PC-9 (cell line): ENCODE data around the gene DNAJC7. TPM values are rescaled to one million over a fixed set of nuclear protein-coding genes. Genes with fewer than 3 reads are reported as not detected.

Experiments used
- BruUV-seq: library from RNA; stranded (reverse); fragments of 400-500 nt; replicated peaks from 2 replicates; lab custom pipeline; 2021; lab: Mats Ljungman, UMichigan
- CTCF ChIA-PET: fragments of 300-600 bp; sonication (Branson Sonifier 250); formaldehyde crosslinking; loops from one replicate; lab custom pipeline; 2022; ENCODE audit warnings: antibody characterized with exemption; lab: Charles Lee
- POLR2A ChIA-PET: fragments of 300-600 bp; sonication (Branson Sonifier 250); formaldehyde crosslinking; loops from one replicate; lab custom pipeline; 2022; ENCODE audit warnings: antibody characterized with exemption; ENCODE audit not compliant: unreplicated experiment; lab: Charles Lee
- DNase-seq, 2 experiments: peaks; one replicate each; pipeline versions ENCODE4 v3.0.0 to v3.0.0-alpha.2; 2015 to 2022; ENCODE audit warnings: mixed read lengths in 1 of 2
- H2AFZ ChIP-seq: fragments of 200-600 bp; sonication (generic); 2 replicates; pipeline ENCODE4 v1.8.1; 2017; ENCODE audit warnings: antibody characterized with exemption
- H3F3A ChIP-seq: fragments of 200-600 bp; sonication (generic); 2 replicates; pipeline ENCODE4 v1.8.1; 2017; ENCODE audit warnings: antibody characterized with exemption, mild to moderate bottlenecking, low read depth; ENCODE audit not compliant: insufficient read depth
- H3K27ac ChIP-seq: fragments of 200-600 bp; sonication (generic); 2 replicates; pipeline ENCODE4 v1.6.1; 2016; ENCODE audit warnings: mixed run types
- H3K27me3 ChIP-seq: fragments of 200-600 bp; sonication (generic); 2 replicates; pipeline ENCODE4 v1.6.1; 2016; ENCODE audit warnings: low read depth, mixed run types; ENCODE audit not compliant: insufficient read depth
- H3K36me3 ChIP-seq: fragments of 200-600 bp; sonication (generic); 2 replicates; pipeline ENCODE4 v1.6.1; 2016; ENCODE audit warnings: low read depth, mixed run types
- H3K4me1 ChIP-seq: fragments of 200-600 bp; sonication (generic); replicated peaks from 2 replicates; pipeline ENCODE4 v1.6.1; 2016; ENCODE audit warnings: mixed run types; ENCODE audit not compliant: insufficient read depth
- H3K4me2 ChIP-seq: fragments of 200-600 bp; sonication (generic); 2 replicates; pipeline ENCODE4 v1.6.1; 2017; ENCODE audit warnings: mixed run types
- H3K4me3 ChIP-seq: fragments of 200-600 bp; sonication (generic); 2 replicates; pipeline ENCODE4 v1.6.1; 2016; ENCODE audit warnings: mixed run types
- H3K79me2 ChIP-seq: fragments of 200-600 bp; sonication (generic); 2 replicates; pipeline ENCODE4 v1.6.1; 2017; ENCODE audit warnings: low read depth, mixed run types
- H3K9me2 ChIP-seq: fragments of 200-600 bp; sonication (generic); 2 replicates; pipeline ENCODE4 v1.8.1; 2017; ENCODE audit warnings: mild to moderate bottlenecking; ENCODE audit not compliant: insufficient read depth
- H3K9me3 ChIP-seq: fragments of 200-600 bp; sonication (generic); 2 replicates; pipeline ENCODE4 v1.8.1; 2016; ENCODE audit warnings: low read depth; ENCODE audit not compliant: insufficient read depth
- H4K20me1 ChIP-seq: fragments of 200-600 bp; sonication (generic); 2 replicates; pipeline ENCODE4 v1.8.1; 2017; ENCODE audit not compliant: insufficient read depth
- EZH2 ChIP-seq: fragments of 200-600 bp; sonication (generic); IDR thresholded peaks from 2 replicates; pipeline ENCODE4 v1.8.0; 2017; ENCODE audit warnings: antibody characterized with exemption, low read depth
- intact Hi-C: fragments of 100-400 bp; cut with micrococcal nuclease; formaldehyde crosslinking; loops from one replicate; pipeline ENCODE4 v1.10.0; 2022; ENCODE audit not compliant: unreplicated experiment
- total RNA-seq: library from RNA; stranded (reverse); gene quantifications from 2 replicates; pipeline ENCODE4 v1.2.3, GENCODE V29; 2021
- TF ChIP-seq, protein P1 (sequence below): fragments of 200-600 bp; sonication (generic); conservative IDR thresholded peaks from 2 replicates; pipeline ENCODE4 v1.6.1; 2017; ENCODE audit warnings: mixed run types, antibody characterized with exemption, mild to moderate bottlenecking, moderate library complexity

DNAJC7 gene
- total RNA-seq, 1 experiment from 2014 or later, result 96.1 TPM

DNA sequence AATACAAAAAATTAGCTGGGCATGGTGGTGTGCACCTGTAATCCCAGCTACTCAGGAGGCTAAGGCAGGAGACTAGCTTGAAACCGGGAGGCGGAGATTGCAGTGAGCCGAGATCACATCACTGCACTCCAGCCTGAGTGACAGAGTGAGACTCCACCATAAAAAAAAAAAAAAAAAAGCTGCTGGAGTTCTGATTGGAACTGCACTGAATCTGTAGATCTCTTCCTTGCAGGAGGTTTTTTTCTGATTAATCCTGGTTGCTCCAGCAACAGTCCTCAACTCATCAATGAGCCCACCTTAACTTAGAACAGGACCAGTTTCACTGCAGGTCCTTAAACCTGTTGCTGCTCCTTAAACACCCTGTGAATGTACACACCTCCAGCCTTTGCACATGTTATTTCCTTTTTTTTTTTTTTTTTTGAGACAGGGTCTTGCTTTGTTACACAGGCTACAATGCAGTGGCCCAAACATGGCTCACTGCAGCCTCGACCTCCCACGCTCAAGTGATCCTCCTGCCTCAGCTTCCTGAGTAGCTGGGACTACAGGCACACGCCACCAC is 88.5 kb downstream of the DNAJC7 start:
- DNase-seq, result no peak
- no peaks in the 10 kb centered on the region for H3K9me3 ChIP-seq
- intact Hi-C loops, result no loop called here
- BruUV-seq, result no TSS peak
- H3K4me1 ChIP-seq, result peaks cover 27% of the 10 kb centered on the region
- TF ChIP-seq, protein P1, sequence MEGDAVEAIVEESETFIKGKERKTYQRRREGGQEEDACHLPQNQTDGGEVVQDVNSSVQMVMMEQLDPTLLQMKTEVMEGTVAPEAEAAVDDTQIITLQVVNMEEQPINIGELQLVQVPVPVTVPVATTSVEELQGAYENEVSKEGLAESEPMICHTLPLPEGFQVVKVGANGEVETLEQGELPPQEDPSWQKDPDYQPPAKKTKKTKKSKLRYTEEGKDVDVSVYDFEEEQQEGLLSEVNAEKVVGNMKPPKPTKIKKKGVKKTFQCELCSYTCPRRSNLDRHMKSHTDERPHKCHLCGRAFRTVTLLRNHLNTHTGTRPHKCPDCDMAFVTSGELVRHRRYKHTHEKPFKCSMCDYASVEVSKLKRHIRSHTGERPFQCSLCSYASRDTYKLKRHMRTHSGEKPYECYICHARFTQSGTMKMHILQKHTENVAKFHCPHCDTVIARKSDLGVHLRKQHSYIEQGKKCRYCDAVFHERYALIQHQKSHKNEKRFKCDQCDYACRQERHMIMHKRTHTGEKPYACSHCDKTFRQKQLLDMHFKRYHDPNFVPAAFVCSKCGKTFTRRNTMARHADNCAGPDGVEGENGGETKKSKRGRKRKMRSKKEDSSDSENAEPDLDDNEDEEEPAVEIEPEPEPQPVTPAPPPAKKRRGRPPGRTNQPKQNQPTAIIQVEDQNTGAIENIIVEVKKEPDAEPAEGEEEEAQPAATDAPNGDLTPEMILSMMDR, result no peak
- no peak for TF ChIP-seq EZH2
- H3K79me2 ChIP-seq, result no peaks in the 10 kb centered on the region
- no peaks in the 10 kb centered on the region for H3K9me2 ChIP-seq
- ChIA-PET POLR2A (interaction anchor here (0.6 kb wide), 1 partner anchor 11 kb away, joined by 5 read pairs; no protein-coding TSS in a partner anchor), CTCF (no interaction called here)
- peak overlapping the region; percentile 88; the same call in 1 of the 2 replicates for H2AFZ ChIP-seq
- H3K27me3 ChIP-seq, result no peaks in the 10 kb centered on the region
- H4K20me1 ChIP-seq, result no peaks in the 10 kb centered on the region
- peak overlapping the region; percentile 87 for H3K4me2 ChIP-seq
- H3K4me3 ChIP-seq, result no peak overlapping the region
- no peaks in the 10 kb centered on the region for H3K36me3 ChIP-seq
- H3K27ac ChIP-seq, result no peak overlapping the region
- peaks cover 9% of the 10 kb centered on the region; the same call in 1 of the 2 replicates for H3F3A ChIP-seq

Other genes with a start within 250 kb of the DNAJC7 start
- gene JUP, start 230.7 kb downstream of the DNAJC7 start, total RNA-seq, result 259 TPM in 2 replicates
- gene P3H4, start 205.5 kb downstream of the DNAJC7 start, total RNA-seq, result 26.8 and 34.0 TPM in 2 replicates
- gene FKBP10, start 204.4 kb downstream of the DNAJC7 start, total RNA-seq, result 143 and 164 TPM in 2 replicates
- 48.8 and 51.1 TPM in 2 replicates for gene NT5C3B, start 181.2 kb downstream of the DNAJC7 start, total RNA-seq
- gene KLHL10, start 179.6 kb downstream of the DNAJC7 start, total RNA-seq, result not detected in 2 replicates
- gene KLHL11, start 152.0 kb downstream of the DNAJC7 start, total RNA-seq, result 13.3 and 14.5 TPM in 2 replicates
- 106 and 184 TPM in 2 replicates for gene ACLY, start 98.5 kb downstream of the DNAJC7 start, total RNA-seq
- gene ODAD4, start 86.8 kb downstream of the DNAJC7 start, total RNA-seq, result 3.0 and 4.0 TPM in 2 replicates
- 60.6 and 64.7 TPM in 2 replicates for gene CNP, start 50.6 kb downstream of the DNAJC7 start, total RNA-seq
- 38.3 and 39.7 TPM in 2 replicates for gene NKIRAS2, start 2.7 kb upstream of the DNAJC7 start, total RNA-seq
- gene C17orf113, start 33.2 kb upstream of the DNAJC7 start, total RNA-seq, result 3.4 and 3.7 TPM in 2 replicates
- 1.7 and 2.1 TPM in 2 replicates for gene ZNF385C, start 81.0 kb upstream of the DNAJC7 start, total RNA-seq
- gene DHX58, start 95.3 kb upstream of the DNAJC7 start, total RNA-seq, result 17.9 and 26.0 TPM in 2 replicates
- 42.1 and 47.6 TPM in 2 replicates for gene KAT2A, start 103.9 kb upstream of the DNAJC7 start, total RNA-seq
- gene HSPB9, start 105.4 kb upstream of the DNAJC7 start, total RNA-seq, result 0.33 TPM in 1 of 2 replicates, not detected in the other
- 97.0 and 120 TPM in 2 replicates for gene RAB5C, start 137.6 kb upstream of the DNAJC7 start, total RNA-seq
- not detected in 2 replicates for gene KCNH4, start 163.7 kb upstream of the DNAJC7 start, total RNA-seq
- not detected in 2 replicates for gene HCRT, start 168.0 kb upstream of the DNAJC7 start, total RNA-seq
- gene GHDC, start 177.1 kb upstream of the DNAJC7 start, total RNA-seq, result 21.5 and 28.6 TPM in 2 replicates